AG09319 (cell line): ENCODE data around the gene LDB2.

Source experiments
- DNase-seq: peaks from one replicate; pipeline ENCODE4 v3.0.0-alpha.2; 2010; ENCODE audit warnings: low read depth; ENCODE audit errors: extremely low read depth
- CTCF ChIP-seq: IDR thresholded peaks from 2 replicates; pipeline ENCODE4 v1.5.1; 2011; ENCODE audit warnings: low read depth, mild to moderate bottlenecking, inconsistent platforms, low read length, moderate library complexity

Gene LDB2

GRCh38 chr4:16817286-16817685 lies 81.2 kb downstream of the LDB2 start:
- TF ChIP-seq CTCF: no peak
- DNase-seq: no peak

- TF ChIP-seq CTCF: no peak
- no peak for DNase-seq
Measured at GRCh38 chr4:16814361-16814760, 84.1 kb downstream of the LDB2 start.

- TF ChIP-seq CTCF: no peak
- no peak for DNase-seq
Measured at GRCh38 chr4:16812041-16812440, 86.4 kb downstream of the LDB2 start.

GRCh38 chr4:16809943-16810342 lies 88.5 kb downstream of the LDB2 start:
- DNase-seq: no peak
- TF ChIP-seq CTCF: no peak

- no peak for DNase-seq
- no peak for TF ChIP-seq CTCF
Measured at GRCh38 chr4:16809064-16809463, 89.4 kb downstream of the LDB2 start.

GRCh38 chr4:16807355-16807754 lies 91.1 kb downstream of the LDB2 start:
- TF ChIP-seq CTCF: no peak
- no peak for DNase-seq

- TF ChIP-seq CTCF: no peak
- no peak for DNase-seq
Measured at GRCh38 chr4:16804581-16804980, 93.9 kb downstream of the LDB2 start.

GRCh38 chr4:16802044-16802443 lies 96.4 kb downstream of the LDB2 start:
- DNase-seq: no peak
- TF ChIP-seq CTCF: no peak
